Renal cortical epithelial cell (primary cell): Measurements from ENCODE around the gene CHST3. TPM values are rescaled to one million over a fixed set of nuclear protein-coding genes. Genes with fewer than 3 reads are reported as not detected.
A peak's percentile ranks its signal among the peaks of the same experiment; 100 is the strongest.

Source experiments
- DNase-seq: peaks from one replicate; pipeline ENCODE4 v3.0.0-alpha.2; 2011; ENCODE audit warnings: low read depth
- total RNA-seq: library from RNA; depleted of rRNA; stranded (reverse); fragments of >200 nt; gene quantifications from 2 replicates; pipeline ENCODE4 v1.2.3, GENCODE V29; 2014

Gene CHST3, protein sequence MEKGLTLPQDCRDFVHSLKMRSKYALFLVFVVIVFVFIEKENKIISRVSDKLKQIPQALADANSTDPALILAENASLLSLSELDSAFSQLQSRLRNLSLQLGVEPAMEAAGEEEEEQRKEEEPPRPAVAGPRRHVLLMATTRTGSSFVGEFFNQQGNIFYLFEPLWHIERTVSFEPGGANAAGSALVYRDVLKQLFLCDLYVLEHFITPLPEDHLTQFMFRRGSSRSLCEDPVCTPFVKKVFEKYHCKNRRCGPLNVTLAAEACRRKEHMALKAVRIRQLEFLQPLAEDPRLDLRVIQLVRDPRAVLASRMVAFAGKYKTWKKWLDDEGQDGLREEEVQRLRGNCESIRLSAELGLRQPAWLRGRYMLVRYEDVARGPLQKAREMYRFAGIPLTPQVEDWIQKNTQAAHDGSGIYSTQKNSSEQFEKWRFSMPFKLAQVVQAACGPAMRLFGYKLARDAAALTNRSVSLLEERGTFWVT
- 32.3 and 69.4 TPM in 2 replicates for total RNA-seq

DNA sequence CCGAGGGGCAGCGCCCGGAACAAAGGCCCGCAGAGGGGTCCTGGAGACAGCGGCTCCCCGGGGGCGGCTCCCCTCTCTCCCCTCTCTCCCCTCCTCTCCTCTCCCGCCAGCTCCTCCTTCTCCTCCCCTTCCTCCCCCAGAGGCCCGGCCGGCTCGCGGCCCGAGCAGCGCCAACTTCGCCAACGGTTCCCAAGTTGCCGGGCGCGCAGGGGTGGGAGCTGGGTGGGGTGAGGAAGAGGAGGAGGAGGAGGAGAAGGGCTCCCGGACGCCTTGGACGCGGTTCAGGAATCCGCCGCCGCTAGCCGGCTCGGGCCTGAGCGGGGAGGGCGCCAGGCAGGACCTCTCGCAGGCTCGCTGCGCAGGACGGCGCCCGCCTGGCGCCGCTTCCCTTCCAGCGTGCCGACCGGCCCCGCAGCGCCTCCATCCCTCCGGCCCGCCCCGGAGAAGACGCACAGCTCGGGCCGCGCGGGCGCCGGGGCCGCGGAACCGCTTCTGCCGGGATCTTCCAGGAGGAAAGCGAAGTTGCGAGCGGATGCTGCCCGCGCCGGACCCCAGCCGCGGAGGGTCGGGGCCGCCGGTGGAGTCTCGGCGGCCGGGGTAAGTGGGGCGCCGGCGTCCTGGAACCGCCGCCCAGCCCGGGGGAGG, at the start of gene CHST3:
Gene CHST3, plus strand, starts transcription at position 298 of the 645 bp plus-strand sequence. CDS start 41,448 bp downstream, outside the sequence.
- DNase-seq: no peak

DNA sequence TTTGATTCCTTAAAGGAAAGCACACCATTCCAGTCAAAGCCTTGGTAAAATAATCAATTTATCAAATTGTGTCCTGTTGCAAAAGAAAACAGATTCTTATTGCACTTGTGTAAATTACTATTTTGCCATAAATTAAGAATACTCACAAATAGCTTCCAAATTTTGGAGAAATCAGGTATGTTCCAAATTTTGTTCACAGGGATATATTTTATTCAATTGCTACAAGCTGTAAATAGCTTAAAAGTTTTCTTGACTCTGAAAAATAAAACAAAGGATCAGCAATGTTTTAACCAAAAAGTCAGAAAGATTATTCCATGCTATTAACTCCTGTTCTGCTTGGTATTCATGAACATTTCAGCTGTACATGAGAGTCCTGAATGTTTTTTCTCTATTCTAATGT, 47.4 kb upstream of the CHST3 start:
- no peak for DNase-seq

DNA sequence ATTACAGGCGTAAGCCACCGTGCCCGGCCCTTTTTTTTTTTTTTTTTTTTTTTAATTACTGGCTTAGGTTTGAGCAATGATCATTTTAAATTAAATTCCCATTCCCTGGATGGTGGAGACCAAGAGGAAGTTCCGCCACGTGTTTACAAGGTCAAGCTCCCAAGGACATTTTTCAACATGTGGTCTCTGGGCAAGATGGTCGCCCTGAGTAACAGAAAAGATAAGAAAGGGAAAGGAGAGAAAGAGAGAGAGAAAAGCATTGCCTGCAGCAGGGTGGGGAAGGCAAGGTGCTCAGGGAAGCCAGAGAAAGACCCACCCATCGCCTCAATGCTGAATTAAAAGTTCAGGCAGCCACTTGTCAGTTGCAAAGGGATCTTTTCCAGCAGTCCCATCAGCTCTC, 45.2 kb upstream of the CHST3 start:
- DNase-seq: no peak

DNA sequence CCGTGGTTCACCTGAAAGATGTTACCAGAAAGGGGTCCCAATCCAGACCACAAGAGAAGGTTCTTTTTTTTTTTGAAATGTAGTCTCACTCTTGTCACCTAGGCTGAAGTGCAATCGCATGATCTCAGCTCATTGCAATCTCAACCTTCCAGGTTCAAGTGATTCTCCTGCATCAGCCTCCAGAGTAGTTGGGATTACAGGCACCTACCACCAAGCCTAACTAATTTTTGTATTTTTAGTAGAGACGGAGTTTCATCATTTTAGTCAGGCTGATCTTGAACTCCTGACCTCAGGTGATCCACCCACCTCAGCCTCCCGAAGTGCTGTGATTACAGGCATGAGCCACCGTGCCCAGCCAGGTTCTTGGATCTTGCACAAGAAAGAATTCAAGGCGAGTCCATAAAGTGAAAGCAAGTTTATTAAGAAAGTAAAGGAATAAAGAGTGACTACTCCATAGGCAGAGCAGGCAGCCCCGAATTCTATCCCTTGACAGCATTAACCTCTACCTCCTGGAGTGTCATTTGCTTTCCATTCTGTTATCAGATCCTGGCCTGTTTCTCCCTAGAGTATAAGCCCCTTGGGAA, 44.1 kb upstream of the CHST3 start:
- peak; percentile 21 for DNase-seq

DNA sequence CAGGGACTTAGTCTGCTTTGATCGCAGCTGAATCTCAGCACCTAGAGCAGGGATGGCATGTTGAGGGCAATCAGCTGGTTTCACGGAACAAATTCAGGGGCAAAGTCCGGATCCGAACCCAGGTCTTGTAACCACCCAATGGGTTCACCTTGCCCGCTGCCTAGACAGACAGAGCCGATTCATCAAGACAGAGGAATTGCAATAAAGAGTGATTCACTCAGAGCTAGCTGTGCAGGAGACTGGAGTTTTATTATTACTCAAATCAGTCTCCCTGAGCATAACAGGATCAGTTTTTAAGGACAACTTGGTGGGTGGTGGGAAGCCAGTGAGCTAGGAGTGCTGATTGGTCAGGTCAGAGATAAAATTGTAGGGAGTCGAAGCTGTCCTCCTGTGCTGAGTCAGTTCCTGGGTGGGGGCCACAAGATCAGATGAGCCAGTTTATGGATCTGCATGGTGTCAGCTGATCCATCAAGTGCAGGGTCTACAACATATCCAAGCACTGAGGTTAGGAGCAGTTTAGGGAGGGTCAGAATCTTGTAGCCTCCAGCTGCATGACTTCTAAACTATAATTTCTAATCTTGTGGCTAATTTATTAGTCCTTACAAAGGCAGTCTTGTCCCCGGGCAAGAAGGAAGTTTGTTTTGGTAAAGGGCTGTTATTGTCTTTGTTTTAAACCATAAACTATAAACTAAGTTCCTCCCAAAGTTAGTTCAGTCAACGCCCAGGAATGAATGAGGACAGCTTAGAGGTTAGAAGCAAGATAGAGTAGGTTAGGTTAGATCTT, 43.5 kb upstream of the CHST3 start:
- peak; percentile 66 for DNase-seq

DNA sequence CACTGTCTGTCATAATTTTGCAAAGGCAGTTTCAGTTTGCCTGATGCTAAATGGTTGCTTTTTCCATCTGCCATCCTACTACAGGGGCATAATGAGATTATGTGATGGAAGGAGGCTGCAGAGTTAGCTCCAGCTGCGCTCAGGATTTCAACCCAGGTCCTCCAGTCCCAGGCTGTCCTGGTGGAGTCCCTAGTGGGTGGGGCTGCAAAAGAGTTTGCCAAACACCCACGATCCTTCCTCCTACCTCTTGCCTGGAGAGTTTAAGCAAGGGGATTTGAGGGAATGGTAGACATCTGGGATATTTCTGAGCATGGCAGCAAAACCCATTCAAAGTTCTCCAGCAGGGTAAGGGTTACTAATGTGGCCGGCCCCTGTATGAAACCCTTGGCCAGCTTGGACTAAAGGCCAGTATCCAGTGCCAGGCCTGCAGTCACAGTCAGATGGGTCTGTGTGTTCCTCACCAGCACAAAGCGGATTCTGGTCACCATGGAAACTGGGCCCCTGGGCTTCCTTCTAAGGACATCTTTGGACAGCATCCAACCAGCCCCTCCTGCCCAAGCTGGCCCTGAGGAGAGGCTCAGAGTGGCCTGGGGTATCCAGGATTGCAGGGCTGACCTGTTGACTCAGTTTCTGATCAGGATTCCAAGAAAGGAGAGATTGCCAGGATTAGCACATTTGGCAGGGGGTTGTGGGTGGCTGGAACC, 42.7 kb upstream of the CHST3 start:
- DNase-seq: peak; percentile 81

DNA sequence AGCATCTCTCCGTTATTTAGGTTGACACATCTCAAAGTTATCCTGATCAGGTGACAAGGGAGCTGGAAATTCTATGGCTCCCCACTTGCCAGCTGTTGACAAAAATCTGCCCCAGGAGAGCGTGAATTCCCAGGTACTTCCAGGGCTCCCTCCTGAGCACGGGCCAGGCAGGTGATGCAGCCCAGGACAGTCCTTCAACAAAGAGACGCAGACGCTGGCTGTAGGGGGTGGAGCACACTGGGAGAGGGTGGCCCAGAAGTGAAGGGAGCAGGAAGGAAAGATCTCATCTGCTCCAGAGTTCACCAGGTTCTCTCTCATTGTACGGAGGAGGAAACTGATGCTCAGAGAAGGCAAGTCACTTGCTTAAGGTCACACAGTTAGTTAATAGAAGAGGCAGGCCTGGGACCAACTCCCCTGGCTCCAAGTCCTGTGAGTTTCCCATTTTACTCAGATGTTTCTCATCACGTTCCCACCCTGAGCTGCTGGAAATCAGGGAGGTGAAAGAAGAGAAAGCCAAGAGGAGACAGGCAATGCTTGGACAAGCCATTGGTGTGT, 41.0 kb upstream of the CHST3 start:
- DNase-seq: no peak

- DNase-seq: no peak
These were observed 39.4 kb upstream of the CHST3 start for GRCh38 chr10:71924771-71925170.

DNA sequence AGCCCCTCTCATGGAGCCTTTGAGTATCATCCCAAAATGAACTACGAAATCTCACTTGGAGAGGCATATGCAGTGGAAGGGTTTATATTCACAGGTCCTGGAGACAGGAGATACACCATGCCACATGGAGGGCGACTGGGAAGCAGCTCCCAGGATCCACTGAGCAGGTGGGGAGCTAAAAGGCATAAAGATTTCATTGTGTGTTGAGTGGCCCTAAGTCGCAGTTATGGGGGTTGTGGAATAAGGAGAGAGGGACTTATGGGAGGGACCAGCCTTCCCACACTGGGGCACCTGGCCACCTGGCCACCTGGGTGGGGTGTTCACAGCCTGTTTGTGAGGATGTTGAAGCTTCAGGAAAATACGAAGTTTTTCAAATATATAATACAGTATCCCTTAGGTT, 37.0 kb upstream of the CHST3 start:
- no peak for DNase-seq

DNA sequence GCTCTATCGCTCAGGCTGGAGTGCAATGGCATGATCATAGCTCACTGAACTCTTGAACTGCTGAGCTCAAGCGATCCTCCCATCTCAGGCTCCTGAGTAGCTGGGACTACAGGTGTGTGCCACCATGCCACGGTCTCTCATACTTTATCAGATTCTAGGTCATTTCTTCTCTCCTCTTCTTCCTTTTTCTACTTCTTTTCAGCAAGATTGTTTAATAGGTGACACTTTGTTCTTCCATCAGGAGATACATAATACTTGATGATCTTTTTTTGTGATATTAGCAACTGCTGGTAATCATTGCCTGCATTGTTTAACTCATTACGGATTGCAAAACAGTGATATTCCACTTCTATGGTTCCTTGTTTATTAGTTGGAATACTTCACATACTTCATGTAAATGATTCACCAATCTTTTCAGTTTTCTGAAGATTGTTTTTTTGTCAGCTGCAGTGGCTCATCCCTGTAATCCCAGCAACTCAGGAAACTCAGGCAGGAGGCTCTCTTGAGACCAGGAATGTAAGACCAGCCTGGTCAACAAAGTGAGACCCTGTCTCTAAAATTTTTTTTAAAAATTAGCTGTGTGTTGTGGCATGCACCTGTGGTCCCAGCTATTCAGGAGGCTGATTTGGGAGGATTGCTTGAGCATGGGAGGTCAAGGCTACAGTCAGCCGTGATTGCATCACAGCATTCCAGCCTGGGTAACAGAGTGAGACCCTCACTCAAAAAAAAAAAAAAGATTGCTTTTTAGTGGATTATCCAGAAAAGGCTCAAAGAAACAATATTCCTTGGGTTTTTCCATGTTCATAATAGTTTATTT, 36.2 kb upstream of the CHST3 start:
- DNase-seq: peak; percentile 93

DNA sequence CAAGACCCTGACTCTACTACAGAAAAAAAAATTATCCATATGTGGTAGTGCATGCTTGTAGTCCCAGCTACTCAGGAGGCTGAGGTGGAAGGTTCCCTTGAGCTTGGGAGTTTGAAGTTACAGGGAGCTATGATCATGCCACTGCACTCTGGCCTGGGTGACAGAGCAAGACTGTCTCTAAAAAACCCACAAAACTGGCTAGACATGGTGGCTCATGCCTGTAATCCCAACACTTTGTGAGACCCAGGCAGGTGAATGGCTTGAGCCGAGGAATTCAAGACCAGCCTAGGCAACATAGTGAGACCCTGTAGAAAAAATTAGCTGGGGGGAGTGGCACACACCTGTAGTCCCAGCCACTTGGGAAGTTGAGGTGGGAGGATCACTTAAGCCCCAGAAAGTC, 32.9 kb upstream of the CHST3 start:
- no peak for DNase-seq

- DNase-seq: no peak
These were observed 30.5 kb upstream of the CHST3 start for GRCh38 chr10:71933651-71934050.

DNA sequence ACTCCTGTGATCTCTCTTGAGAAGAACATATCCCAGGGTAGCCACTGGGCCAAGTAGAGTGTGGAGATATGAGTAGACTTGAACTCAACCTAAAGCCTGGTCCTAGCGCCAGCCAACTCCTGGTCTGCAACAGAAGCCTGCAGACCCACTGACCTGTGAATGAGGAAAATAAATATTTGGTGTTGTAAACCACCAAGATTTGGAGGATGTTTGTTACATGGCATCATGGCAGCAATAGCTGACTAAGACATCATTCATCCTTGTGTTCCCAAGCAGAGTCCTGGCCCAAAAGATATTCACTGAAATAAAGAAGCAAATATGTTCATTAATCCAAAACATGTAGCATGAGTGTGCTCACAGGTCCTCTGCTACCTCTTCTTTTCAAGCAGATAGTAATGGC, 26.0 kb upstream of the CHST3 start:
- no peak for DNase-seq

DNA sequence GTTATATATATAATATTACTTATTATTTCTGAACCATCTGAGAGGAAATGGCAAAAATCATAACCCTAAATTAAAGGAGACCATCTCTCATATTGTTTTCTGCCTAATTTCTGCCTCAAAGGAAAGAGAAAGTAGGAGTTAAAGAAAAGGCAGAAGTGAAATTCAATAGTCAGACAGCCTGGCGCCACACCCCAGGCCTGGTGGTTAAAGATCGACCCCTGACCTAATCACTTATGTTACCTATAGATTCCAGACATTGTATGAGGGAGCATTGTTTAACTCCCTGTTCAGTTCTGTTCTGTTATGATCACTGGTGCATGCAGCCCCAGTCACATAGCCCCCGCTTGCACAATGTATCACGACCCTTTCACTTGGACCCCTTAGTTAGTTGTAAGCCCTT, 24.9 kb upstream of the CHST3 start:
- DNase-seq: no peak

DNA sequence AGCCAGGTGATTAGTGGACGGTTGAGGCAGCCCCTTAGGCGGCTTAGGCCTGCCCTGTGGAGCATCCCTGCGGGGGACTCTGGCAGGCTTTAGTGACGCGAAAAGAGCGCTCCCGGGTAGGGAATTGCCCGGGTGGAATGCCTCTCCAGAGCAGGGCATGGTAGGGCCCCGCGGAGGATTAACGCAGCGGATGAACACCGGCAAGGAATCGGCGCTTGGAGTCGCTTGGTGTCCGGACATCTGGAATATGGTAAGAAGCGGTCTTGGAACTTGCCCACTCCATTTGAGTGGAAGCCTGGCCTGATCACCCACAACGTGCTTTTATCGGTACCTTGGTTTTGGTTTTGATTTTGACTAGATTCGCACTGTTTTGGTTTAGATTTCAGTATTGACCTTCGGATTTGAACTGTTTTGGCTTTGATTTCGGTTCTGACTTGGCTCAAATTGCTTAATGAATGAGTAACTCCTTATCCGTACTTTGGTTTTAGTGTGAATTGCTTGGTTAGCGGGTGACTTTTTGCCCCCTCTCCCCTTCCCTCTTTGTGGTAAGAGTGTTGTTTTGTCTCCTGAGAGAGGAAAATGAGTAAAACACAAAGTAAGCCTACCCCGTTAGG, 24.2 kb upstream of the CHST3 start:
- peak; percentile 32 for DNase-seq

- no peak for DNase-seq
These were observed 23.4 kb upstream of the CHST3 start for GRCh38 chr10:71940752-71941151.

GRCh38 chr10:71941318-71941717, 22.9 kb upstream of the CHST3 start:
- no peak for DNase-seq

DNA sequence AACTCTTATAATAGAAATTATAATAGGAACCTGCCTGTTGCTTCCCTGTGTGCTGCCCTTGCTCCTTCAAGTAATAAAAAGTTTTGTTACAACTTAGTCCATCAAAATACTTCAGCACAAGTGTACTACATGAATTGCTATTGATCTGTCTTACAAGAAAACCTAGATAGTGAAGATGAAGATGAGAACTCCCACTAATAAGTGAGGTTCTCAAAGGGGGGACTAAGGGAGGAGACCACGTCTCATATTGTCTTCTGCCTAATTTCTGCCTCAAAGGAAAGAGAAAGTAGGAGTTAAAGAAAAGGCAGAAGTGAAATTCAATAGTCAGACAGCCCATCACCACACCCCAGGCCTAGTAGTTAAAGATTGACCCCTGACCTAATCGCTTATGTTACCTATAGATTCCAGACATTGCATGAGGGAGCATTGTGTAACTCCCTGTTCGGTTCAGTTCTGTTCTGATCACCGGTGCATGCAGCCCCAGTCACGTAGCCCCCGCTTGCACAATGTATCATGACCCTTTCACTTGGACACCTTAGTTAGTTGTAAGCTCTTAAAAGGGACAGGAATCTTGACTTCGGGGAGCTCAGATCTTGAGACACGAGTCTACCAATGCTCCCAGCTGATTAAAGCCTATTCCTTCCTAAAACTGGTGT, 18.2 kb upstream of the CHST3 start:
- no peak for DNase-seq

DNA sequence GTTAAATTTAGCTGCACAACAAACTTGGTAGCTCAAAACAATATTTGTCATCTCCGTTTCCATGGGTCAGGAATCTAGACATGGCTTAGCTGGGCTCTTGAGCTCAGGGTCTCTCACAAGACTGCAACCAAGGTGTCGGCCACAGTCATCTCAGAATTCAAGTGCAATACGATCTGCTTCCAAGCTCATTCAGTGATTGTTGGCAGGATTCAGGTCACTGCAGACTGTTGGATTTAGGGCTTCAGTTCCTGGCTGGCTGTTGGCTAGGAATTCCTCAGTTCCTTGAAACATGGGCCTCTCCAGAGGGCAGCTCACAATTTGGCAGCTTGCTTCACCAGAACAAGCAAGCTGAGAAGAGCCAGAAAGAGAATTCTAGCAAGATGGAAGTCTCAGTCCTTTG, 17.5 kb upstream of the CHST3 start:
- no peak for DNase-seq
